Midbrain (tissue), 1 donor: ENCODE measurements around the gene ATPAF1.
"Not testable (repeated sequence)": the region's sequence is repeated elsewhere in the genome, so short reads cannot be mapped to it uniquely, and the experiment has no call there.

Source experiments
- DNase-seq: peaks from one replicate; lab custom pipeline; 2025; lab: John Stamatoyannopoulos, UW

ATPAF1 gene

GRCh38 chr1:46681333-46682034, 13.3 kb upstream of the ATPAF1 start:
- DNase-seq = no peak

GRCh38 chr1:46679789-46680573, 11.8 kb upstream of the ATPAF1 start:
- no peak for DNase-seq

- DNase-seq = no peak
Measured at GRCh38 chr1:46677339-46677738, 9.2 kb upstream of the ATPAF1 start.

- no peak for DNase-seq
Measured at GRCh38 chr1:46676531-46676930, 8.4 kb upstream of the ATPAF1 start.

GRCh38 chr1:46675549-46676314, 7.6 kb upstream of the ATPAF1 start:
- no peak for DNase-seq

GRCh38 chr1:46673749-46674182, 5.6 kb upstream of the ATPAF1 start:
- DNase-seq = no peak

- no peak for DNase-seq
Measured at GRCh38 chr1:46672696-46673095, 4.5 kb upstream of the ATPAF1 start.

- DNase-seq = no peak
Measured at GRCh38 chr1:46671554-46671953, 3.4 kb upstream of the ATPAF1 start, which contains the start of gene TEX38. Gene TEX38, plus strand, starts transcription at chr1:46671854. Its CDS starts 81 bp downstream, at chr1:46671935.

GRCh38 chr1:46670134-46670533, 2.0 kb upstream of the ATPAF1 start:
- no peak for DNase-seq

- DNase-seq = no peak
Measured at GRCh38 chr1:46665983-46666382, 2.2 kb downstream of the ATPAF1 start.

GRCh38 chr1:46662919-46663318, 5.2 kb downstream of the ATPAF1 start:
- DNase-seq = not testable (repeated sequence)

- not testable (repeated sequence) for DNase-seq
Measured at GRCh38 chr1:46660116-46660515, 8.0 kb downstream of the ATPAF1 start.

- DNase-seq = no peak
Measured at GRCh38 chr1:46659307-46659870, 8.8 kb downstream of the ATPAF1 start.

- no peak for DNase-seq
Measured at GRCh38 chr1:46657775-46658174, 10.4 kb downstream of the ATPAF1 start.

- DNase-seq = no peak
Measured at GRCh38 chr1:46656643-46657042, 11.5 kb downstream of the ATPAF1 start.

- no peak for DNase-seq
Measured at GRCh38 chr1:46655848-46656247, 12.3 kb downstream of the ATPAF1 start.

- not testable (repeated sequence) for DNase-seq
Measured at GRCh38 chr1:46654698-46655097, 13.5 kb downstream of the ATPAF1 start.

- no peak for DNase-seq
Measured at GRCh38 chr1:46654012-46654411, 14.2 kb downstream of the ATPAF1 start.

- no peak for DNase-seq
Measured at GRCh38 chr1:46653405-46653958, 14.7 kb downstream of the ATPAF1 start.

- DNase-seq = no peak
Measured at GRCh38 chr1:46652321-46653100, 15.7 kb downstream of the ATPAF1 start.

- not testable (repeated sequence) for DNase-seq
Measured at GRCh38 chr1:46651152-46651551, 17.0 kb downstream of the ATPAF1 start.
